Central memory CD8-positive, alpha-beta T cell (primary cell): ENCODE measurements around the gene PLXNB1.
"Not testable (repeated sequence)": the region's sequence is repeated elsewhere in the genome, so short reads cannot be mapped to it uniquely, and the experiment has no call there.

Experiments used
- ATAC-seq: fragments of 150-1000 bp; cut with Tn5 transposase; replicated peaks from 2 replicates; pipeline ENCODE4 v1.10.0; 2022; ENCODE audit warnings: mild to moderate bottlenecking, moderate FRiP score, moderate number of reproducible peaks; ENCODE audit not compliant: poor library complexity, severe bottlenecking; ENCODE audit errors: extremely low read depth
- DNase-seq, 2 donors: peaks; one replicate each; pipeline ENCODE4 v3.0.0; 2021; ENCODE audit warnings: low spot score in 2 of 2
- H3K27ac Mint-ChIP-seq: one replicate; pipeline ENCODE4 v1.8.0; 2022; ENCODE audit warnings: low read depth, mild to moderate bottlenecking, moderate library complexity, mixed read lengths
- H3K27me3 Mint-ChIP-seq: one replicate; pipeline ENCODE4 v1.8.0; 2022; ENCODE audit warnings: mixed read lengths
- H3K36me3 Mint-ChIP-seq: one replicate; pipeline ENCODE4 v1.8.0; 2022; ENCODE audit warnings: mild to moderate bottlenecking, moderate library complexity, mixed read lengths; ENCODE audit not compliant: insufficient read depth
- H3K4me1 Mint-ChIP-seq: one replicate; pipeline ENCODE4 v1.8.0; 2022; ENCODE audit warnings: mixed read lengths
- H3K4me3 Mint-ChIP-seq: one replicate; pipeline ENCODE4 v1.8.0; 2022; ENCODE audit warnings: mild to moderate bottlenecking, moderate library complexity, mixed read lengths
- H3K9me3 Mint-ChIP-seq: one replicate; pipeline ENCODE4 v1.8.0; 2022; ENCODE audit warnings: mixed read lengths

PLXNB1 gene

GRCh38 chr3:48470286-48470685 is 40.4 kb upstream of the PLXNB1 start:
- DNase-seq (no peak), ATAC-seq (no peak)
- H3K27me3 Mint-ChIP-seq = no peaks in the 10 kb centered on the region
- no peaks in the 10 kb centered on the region for H3K9me3 Mint-ChIP-seq
- H3K27ac Mint-ChIP-seq = peak overlapping the region; percentile 67
- peaks cover 27% of the 10 kb centered on the region for H3K36me3 Mint-ChIP-seq
- peak overlapping the region; percentile 51 for H3K4me3 Mint-ChIP-seq
- peaks cover 69% of the 10 kb centered on the region for H3K4me1 Mint-ChIP-seq

GRCh38 chr3:48469046-48469915 is 39.4 kb upstream of the PLXNB1 start:
- Mint-ChIP-seq H3K36me3 (peaks cover 27% of the 10 kb centered on the region), H3K9me3 (no peaks in the 10 kb centered on the region), H3K4me3 (peak overlapping the region; percentile 92), H3K27ac (peak overlapping the region; percentile 74), H3K27me3 (no peaks in the 10 kb centered on the region), H3K4me1 (peaks cover 62% of the 10 kb centered on the region)
- no peak for DNase-seq
- ATAC-seq = no peak

DNA sequence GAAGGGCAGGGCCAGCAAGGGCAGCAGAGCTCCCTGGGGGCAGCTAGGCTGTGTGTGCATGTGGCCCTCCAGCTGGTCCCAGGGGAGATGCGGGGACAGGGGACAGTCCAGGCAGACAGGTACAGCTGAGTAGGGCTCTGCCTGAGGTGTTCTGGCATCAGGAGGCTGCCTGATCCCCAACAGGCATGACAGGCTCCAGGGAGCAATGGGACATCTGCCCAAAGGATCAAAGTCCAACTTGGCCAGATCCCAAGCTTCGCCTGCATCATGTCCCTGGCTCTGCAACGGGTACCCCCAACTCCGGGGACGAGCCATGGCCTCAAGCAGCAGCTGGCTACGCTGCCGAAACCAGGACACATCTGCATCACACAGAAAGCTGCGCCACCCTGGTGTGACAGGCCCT is 38.4 kb upstream of the PLXNB1 start:
- no peak for ATAC-seq
- Mint-ChIP-seq H3K27ac (peak overlapping the region; percentile 93), H3K27me3 (no peaks in the 10 kb centered on the region), H3K36me3 (peaks cover 27% of the 10 kb centered on the region), H3K4me1 (peaks cover 56% of the 10 kb centered on the region), H3K4me3 (peak overlapping the region; percentile 92), H3K9me3 (no peaks in the 10 kb centered on the region)
- DNase-seq = no peak

DNA sequence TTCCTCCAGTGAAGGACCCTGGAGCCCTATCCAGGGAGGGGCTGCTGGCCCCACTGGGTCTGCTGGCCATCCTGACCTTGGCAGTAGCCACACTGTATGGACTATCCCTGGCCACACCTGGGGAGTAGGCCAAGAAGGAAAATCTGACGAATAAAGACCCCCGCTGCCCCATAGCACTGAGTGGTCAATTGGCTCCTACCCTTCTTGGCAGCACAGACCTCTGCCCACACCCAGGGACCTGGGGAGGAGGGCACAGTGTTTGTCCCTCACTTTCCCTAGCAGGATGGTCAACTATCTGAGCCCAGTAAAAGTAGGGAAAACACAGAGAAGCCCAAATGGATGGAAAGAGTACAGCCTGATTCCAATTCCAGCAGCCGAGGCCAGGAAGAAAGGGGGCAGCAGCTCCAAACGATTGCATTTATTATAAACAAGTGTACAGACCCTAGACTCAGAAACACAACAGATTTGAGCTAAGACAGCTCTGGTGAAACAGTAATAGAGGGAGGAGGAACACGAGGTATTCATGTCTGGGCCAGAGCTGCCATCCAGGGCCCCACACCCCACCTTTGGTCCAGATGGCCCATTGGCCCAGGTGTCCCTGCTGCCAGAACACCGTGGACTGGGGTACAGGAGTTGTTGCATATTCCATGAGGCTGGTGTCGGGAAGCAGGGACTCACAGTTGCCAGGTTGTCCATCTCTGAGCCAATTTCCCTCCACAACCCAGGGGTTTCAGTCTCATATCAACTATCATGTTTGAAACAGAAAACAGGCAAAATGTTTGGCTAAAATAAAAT is 37.8 kb upstream of the PLXNB1 start:
- Mint-ChIP-seq H3K4me3 (peak overlapping the region; percentile 92), H3K9me3 (no peaks in the 10 kb centered on the region), H3K36me3 (peaks cover 23% of the 10 kb centered on the region), H3K4me1 (peaks cover 50% of the 10 kb centered on the region), H3K27ac (peak overlapping the region; percentile 93), H3K27me3 (no peaks in the 10 kb centered on the region)
- DNase-seq (no peak), ATAC-seq (no peak)

DNA sequence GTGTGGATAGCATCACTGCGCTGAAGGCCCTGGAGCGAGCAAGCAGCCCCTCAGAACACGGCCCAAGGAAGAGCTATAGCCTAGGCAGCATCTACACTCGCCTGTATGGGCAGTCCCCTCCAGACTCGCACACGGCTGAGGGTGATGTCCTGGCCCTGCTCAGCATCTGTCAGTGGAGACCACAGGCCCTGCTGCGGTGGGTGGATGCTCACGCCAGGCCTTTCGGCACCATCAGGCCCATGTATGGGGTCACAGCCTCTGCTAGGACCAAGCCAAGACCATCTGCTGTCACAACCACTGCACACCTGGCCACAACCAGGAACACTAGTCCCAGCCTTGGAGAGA is 37.2 kb upstream of the PLXNB1 start:
- Mint-ChIP-seq H3K4me3 (peak overlapping the region; percentile 92), H3K27me3 (no peaks in the 10 kb centered on the region), H3K27ac (peak overlapping the region; percentile 93), H3K36me3 (peaks cover 22% of the 10 kb centered on the region), H3K4me1 (peaks cover 49% of the 10 kb centered on the region), H3K9me3 (no peaks in the 10 kb centered on the region)
- no peak for ATAC-seq
- no peak for DNase-seq

DNA sequence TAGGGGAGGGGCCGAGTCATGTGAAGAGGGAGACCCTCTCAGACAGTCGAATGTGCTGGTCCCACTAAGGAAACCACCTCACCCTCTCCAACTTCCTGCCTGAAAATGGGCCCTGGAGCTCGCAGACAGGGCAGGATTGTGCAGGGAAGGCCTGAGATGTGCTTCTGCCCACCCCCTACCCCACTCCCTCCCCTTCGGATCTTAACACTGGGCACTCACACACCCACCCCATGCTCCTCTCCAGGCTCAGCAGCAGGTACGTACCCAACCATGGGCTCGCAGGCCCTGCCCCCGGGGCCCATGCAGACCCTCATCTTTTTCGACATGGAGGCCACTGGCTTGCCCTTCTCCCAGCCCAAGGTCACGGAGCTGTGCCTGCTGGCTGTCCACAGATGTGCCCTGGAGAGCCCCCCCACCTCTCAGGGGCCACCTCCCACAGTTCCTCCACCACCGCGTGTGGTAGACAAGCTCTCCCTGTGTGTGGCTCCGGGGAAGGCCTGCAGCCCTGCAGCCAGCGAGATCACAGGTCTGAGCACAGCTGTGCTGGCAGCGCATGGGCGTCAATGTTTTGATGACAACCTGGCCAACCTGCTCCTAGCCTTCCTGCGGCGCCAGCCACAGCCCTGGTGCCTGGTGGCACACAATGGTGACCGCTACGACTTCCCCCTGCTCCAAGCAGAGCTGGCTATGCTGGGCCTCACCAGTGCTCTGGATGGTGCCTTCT is 36.7 kb upstream of the PLXNB1 start:
- DNase-seq = no peak
- Mint-ChIP-seq H3K27me3 (no peaks in the 10 kb centered on the region), H3K27ac (peak overlapping the region; percentile 93), H3K4me3 (peak overlapping the region; percentile 92), H3K36me3 (peaks cover 23% of the 10 kb centered on the region), H3K4me1 (peaks cover 49% of the 10 kb centered on the region), H3K9me3 (no peaks in the 10 kb centered on the region)
- ATAC-seq = peak; percentile 62

GRCh38 chr3:48465531-48466378 is 35.9 kb upstream of the PLXNB1 start:
- Mint-ChIP-seq H3K27me3 (no peaks in the 10 kb centered on the region), H3K9me3 (no peaks in the 10 kb centered on the region), H3K4me3 (peak overlapping the region; percentile 92), H3K27ac (peak overlapping the region; percentile 93), H3K36me3 (peaks cover 26% of the 10 kb centered on the region), H3K4me1 (peaks cover 52% of the 10 kb centered on the region)
- DNase-seq (peak; percentile 56 to 68), ATAC-seq (peak; percentile 95)

DNA sequence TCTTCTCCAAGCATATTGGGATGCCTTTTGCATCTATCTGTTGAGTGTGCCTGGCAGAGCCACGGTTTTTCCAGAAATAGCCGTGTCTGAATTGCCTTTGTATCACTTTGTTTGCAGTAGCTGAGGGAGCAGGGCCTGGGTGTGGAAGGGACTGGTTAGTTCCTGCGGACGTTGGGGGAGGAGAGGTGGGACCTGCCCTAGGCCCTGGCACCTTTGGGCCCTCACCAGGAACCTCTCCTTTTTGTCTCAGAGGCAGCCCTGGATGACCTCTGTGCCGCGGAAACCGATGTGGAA is 35.3 kb upstream of the PLXNB1 start:
- Mint-ChIP-seq H3K9me3 (no peaks in the 10 kb centered on the region), H3K27me3 (no peaks in the 10 kb centered on the region), H3K4me1 (peaks cover 49% of the 10 kb centered on the region), H3K4me3 (peak overlapping the region; percentile 92), H3K27ac (peak overlapping the region; percentile 93), H3K36me3 (peaks cover 22% of the 10 kb centered on the region)
- ATAC-seq = no peak
- DNase-seq = no peak

DNA sequence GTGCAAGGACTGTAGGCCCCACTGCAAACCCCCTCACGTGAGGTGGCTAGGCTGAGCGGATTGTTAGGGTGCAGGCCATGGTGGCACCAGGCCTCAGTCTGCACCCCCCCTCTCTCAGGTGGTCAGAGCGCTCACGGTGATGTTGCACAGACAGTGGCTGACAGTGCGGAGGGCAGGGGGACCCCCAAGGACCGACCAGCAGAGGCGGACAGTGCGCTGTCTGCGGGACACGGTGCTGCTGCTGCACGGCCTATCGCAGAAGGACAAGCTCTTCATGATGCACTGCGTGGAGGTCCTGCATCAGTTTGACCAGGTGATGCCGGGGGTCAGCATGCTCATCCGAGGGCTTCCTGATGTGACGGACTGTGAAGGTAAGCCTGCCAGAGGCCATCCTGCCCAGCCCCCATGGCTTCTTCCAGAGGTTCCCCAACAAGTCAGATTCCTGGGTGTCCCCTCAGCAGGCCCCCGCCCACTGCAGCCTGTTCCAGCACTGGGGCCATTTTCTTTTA is 34.9 kb upstream of the PLXNB1 start:
- no peak for ATAC-seq
- Mint-ChIP-seq H3K36me3 (peaks cover 19% of the 10 kb centered on the region), H3K9me3 (no peaks in the 10 kb centered on the region), H3K27ac (peak overlapping the region; percentile 93), H3K27me3 (no peaks in the 10 kb centered on the region), H3K4me3 (peak overlapping the region; percentile 92), H3K4me1 (peaks cover 45% of the 10 kb centered on the region)
- no peak for DNase-seq

DNA sequence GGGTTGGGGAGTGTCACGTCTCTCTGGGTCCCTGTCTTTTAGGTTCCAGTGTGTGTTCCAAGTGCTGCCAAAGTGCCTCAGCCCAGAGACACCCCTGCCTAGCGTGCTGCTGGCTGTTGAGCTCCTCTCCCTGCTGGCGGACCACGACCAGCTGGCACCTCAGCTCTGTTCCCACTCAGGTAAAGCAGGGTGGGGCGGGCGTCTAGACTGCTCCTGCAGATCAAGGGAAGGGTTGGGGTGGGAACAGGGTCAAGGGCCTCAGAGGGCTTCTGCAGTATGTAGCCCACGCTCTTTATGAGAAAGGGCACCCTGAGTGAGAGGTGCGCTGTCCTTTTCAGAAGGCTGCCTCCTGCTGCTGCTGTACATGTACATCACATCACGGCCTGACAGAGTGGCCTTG is 33.8 kb upstream of the PLXNB1 start:
- no peak for ATAC-seq

DNA sequence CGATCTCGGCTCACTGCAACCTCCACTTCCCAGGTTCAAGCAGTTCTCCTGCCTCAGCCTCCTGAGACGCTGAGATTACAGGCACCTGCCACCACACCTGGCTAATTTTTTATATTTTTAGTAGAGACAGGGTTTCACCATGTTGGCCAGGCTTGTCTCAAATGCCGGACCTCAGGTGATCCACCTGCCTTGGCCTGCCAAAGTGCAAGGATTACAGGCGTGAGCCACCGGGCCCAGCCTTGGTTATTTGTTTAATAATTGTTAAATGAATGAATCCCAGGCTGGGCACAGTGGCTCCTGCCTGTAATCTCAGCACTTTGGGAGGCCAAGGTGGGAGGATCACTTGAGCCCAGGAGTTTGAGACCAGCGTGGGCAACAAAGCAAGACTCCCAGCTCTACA is 31.9 kb upstream of the PLXNB1 start:
- not testable (repeated sequence) for H3K9me3 Mint-ChIP-seq, H3K27ac Mint-ChIP-seq, ATAC-seq, H3K27me3 Mint-ChIP-seq, DNase-seq, H3K4me3 Mint-ChIP-seq
- Mint-ChIP-seq H3K4me1 (peaks cover 18% of the 10 kb centered on the region), H3K36me3 (peaks cover 20% of the 10 kb centered on the region)

More for the DNA sequence above, 33.8 kb upstream of the PLXNB1 start:
- H3K27ac Mint-ChIP-seq = no peak overlapping the region
- no peaks in the 10 kb centered on the region for H3K9me3 Mint-ChIP-seq
- no peak overlapping the region for H3K4me3 Mint-ChIP-seq
- peaks cover 17% of the 10 kb centered on the region for H3K36me3 Mint-ChIP-seq
- DNase-seq = no peak
- H3K4me1 Mint-ChIP-seq = peaks cover 36% of the 10 kb centered on the region
- H3K27me3 Mint-ChIP-seq = no peaks in the 10 kb centered on the region

GRCh38 chr3:48460517-48460902 is 30.6 kb upstream of the PLXNB1 start:
- Mint-ChIP-seq H3K4me3 (no peak overlapping the region), H3K27me3 (no peaks in the 10 kb centered on the region), H3K9me3 (no peaks in the 10 kb centered on the region), H3K36me3 (peaks cover 15% of the 10 kb centered on the region), H3K27ac (no peak overlapping the region), H3K4me1 (peaks cover 8% of the 10 kb centered on the region)
- DNase-seq (no peak), ATAC-seq (no peak)
